HG03103 (cell line): ENCODE results near the gene PTPRU.

Source experiments
- ATAC-seq: cut with Tn5 transposase; IDR thresholded peaks from one replicate; pipeline ENCODE4 v1.9.1; 2021; ENCODE audit warnings: low read depth; ENCODE audit not compliant: unreplicated experiment

The PTPRU gene

DNA sequence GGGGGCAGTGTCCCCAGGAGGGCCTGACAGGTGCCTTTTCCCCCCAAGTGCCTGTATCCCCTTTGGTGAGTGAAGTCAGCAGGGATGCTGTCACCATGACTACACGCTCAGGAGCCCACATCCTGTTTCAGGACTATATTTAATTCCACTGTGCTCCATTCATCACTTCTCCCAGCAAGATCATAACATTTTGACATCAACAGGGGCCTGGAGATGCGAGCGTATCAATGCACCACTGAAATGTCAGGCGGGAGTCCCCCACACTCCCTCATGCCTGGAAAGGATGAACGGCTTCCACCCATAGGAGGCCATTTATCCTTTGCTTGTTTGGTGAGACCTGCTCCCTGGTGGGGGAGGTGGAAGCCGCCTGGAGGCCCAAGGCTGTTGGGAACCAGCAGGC lies 119.1 kb downstream of the PTPRU start:
- ATAC-seq: no peak

DNA sequence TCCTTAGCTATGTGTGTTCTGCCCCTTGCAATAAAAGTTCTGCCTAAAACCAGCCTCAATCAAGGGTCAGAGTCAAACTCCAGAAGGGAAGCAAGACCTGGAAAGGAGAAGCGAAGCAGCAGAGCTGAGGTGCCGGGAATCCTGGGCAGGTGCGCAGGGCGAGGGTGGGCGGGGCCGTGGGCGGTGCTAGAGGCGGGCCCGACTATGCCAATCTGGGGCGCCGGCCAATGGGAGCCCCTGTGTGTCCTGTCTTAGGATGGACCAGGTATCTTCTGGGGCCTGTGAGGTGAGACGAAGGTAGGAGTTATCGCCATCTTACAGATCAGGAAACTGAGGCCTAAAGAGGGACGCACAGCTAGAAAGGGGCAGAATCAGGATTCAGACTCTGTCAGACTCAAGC lies 120.3 kb downstream of the PTPRU start:
- no peak for ATAC-seq

DNA sequence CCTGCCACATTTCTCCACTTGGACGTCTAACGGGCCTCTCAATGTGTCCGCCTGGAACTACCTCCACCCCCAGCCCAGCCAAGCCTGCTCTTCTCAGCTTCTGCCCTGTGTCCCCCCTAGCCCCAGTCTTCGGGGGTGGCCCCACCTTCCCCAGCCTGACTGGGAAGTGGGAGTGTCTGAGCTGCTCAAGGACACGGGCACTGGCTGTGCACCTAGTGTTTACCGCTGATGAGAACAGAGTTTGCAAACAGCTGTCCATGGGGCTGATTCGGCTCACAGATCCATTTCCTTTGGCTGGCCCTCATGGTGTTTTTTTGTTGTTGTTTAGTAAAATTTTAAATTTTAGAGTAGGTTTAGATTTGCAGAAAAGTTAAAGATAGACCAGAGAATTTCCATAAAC lies 121.1 kb downstream of the PTPRU start:
- ATAC-seq: no peak

DNA sequence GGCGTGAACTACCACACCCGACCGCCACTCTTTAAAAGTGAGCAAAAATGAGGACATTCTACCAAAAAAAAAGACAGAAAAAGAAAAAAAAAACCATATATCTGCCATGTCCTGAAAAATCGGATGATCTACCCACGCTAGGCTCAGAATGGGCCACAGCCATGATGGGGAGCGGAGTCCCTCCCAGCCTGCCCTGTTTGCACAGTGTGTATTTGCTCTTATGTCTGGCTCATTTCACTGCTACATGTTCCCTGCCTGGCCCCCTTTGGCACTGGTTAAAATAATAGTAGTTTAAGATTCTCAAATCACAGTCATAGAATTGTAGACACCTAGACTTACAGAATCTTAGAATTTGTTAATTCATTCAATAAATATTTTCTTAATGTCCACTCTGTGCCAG lies 121.9 kb downstream of the PTPRU start:
- ATAC-seq: no peak

DNA sequence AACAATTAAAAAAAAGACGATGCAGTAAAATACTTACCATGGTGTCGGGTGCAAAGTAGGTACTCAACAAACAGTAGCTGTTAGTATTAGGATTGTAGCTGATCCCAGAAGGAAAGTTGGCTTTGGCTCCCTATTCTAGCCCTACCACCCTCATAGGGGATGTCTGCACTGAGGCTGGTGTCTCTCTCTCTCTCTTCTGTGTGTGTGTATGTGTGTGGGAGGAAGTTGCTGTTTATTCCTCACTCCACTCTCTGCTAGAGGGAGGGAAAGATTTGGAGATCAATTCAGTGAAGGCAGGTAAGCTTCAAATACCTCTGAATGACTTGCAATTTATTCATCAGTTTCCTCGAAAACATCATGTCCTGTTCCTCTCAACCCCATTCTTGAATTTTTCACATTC lies 124.4 kb downstream of the PTPRU start:
- no peak for ATAC-seq

DNA sequence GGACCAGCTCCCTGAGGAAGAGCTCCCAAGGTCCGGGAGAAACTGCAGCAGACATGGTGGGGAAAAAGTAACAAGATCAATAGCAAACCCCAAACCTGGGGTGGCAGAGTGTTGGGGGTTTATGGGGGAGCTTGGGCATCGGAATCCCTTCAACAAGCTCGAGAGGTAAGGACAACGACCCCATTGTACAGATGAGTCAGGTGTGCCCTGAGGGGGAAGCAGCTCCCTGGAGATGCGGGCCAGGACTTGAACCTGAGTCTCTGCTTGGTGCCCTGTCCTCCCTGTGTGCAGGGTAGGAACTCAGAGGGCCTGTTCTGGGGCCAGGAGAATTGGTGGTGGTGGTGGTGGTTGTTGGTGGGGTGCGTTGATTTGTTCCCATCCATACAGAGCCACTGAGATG lies 125.4 kb downstream of the PTPRU start:
- no peak for ATAC-seq

DNA sequence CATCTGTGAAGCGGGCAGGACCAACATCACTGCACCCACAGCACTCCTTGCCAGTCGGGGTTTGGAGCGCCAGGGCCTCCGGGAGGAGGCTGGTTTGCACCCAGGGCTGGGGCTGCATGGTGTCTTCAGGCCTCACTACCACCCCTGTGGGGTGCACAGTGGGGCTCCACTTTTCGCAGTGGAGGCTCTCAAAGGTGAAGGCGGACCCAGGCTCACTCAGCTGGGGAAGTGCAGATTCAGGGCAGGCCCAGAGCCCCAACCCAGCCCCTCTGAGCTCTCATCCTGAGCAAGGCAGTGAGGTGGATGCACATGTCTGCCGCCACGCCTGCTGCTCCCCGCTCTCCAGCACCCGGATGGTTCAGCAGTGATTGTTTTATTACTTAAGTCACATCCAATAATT lies 125.8 kb downstream of the PTPRU start:
- ATAC-seq: no peak

DNA sequence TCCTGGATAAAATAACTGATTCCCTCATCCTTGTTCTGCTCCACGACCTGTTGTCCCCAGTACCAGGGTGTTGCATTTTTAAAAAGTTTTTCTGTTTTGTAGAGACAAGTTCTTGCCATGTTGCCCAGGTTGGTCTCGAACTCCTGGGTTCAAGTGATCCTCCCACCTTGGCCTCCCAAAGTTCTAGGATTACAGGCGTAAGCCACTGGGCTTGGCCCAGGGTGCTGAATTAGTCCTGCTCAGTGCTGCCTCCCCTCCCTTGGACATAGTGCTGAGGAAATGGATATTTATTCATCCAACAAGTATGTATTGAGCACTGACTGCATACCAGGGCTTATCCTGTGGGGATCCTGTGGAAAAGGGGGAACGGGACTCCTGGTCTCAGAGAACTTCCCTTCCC lies 126.4 kb downstream of the PTPRU start:
- ATAC-seq: no peak

DNA sequence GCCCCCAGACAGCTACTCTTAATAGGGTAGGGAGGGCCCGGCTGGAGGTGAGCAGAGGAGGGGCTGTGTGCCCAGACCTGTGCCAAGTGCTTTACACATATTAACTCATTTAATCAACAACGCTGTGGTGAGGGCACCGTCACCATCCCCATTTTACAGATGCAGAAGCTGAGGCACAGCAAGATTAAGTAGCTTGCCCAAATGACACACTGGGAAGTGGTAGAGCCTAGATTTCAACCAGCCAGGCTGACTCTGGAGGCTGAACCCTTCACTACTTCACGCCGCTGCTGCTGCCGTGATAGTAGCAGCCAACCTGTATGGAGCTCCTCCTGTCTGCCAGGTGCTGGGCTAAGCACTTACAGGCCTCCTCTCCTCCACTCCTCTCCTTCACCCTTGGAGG lies 127.2 kb downstream of the PTPRU start:
- ATAC-seq: no peak

DNA sequence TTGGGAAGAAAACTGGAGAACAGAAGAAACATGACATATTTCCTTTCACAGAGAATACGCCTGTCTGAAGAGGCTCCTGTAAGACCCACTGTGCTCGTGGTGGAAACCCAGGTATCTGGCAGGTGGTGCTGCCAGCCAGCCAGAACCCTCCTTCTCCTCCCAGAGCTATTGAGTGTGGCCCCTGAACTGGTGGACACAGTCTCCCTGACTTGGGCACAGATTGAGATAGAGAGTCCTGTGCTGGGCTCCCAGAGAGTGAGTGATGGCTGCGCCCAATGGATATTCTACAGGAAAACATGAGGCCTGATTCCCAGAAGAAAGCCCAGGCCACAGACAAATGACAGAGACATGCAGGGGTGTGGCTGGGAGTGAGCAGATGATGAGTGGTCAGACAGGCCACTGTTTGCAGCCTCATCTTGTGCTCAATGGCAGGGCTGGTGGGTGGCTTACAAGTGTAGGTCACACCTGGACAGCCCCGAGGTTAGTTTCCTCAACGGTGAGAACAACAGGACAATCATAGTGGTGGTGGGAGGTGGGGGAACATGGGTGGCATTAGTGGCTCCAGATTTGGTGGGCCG lies 127.9 kb downstream of the PTPRU start:
- no peak for ATAC-seq

DNA sequence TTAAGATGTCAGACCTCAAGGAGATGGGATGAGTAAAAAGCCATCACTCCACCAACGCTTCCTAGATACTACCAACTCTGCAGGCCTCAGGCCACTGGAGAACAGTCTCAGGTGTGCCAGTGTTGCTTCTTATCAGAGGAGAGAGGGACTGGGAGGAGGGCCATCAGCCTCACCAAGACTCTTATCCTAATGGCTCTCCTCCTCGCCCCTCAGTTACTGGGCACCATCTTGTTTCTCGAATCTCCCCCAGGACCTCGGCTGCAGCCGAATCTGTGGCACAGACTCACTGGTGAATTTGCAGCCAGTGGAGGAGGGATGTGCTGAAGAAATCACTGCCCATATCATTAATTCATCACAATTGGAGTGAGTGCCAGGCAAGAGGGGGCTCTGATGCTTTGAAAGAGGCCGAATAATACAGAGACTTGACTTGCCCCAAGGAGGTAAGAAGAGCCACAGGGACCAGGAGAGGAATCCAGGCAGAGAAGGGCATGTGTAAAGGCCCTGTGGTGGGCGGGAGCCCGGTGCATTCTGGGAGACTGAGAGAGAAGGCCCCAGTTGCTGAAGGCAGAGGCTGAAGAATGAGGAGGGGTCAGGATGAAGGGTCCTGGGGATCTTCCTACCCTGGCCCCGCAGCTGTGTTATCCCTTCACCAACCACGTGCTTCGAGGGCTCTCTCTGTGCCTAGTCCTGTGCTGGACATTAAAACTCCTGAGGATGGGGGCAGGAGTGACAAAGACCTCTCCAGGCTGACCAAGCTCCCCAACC lies 129.8 kb downstream of the PTPRU start:
- ATAC-seq: no peak

DNA sequence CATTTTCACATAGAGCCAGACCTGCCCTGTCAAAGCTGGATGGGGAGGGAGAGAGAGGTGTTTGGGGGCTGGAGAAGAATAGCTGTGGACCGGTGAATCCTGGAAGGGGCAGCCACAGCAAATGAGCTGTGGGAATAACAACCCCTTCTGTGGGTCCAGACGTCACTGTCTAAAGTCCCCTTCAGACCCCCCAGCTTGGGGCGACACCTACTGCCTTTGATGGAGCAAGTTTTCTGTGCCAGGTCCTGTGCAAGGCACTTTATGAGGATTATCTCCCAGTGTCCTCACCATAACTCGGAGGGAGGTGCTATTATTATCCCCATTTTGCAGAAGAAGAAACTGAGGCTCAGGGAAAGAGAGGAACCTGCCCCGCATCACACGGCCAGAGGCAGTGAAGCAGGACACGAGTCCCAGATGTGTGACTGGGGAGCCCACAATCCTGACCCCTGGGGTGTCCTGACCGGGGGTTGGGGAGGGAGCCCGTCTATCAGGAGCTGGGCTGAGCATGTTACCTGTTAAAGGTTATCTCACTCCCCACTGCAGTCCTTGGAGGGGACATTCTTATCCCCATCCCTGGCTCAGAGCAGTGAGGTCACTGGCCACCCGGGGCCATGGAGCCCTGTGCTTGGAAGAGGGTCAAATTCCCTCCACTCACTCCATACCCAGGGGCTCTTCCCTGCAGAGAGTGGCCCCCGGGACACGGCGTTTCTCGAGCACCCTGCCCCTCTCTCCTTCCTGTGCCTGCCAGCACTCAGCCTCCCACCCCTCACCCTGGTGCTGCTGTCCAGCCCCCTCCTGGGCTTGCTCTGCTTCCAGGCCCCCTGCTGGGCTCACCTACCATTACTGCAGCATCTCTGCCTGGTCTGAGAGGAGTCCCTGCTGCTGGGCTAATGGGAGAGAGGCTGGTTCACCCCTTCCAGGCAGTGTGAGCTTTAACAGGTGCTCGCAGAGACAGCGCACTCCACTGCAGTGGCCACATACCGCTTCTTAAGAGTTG lies 132.9 kb downstream of the PTPRU start:
- ATAC-seq: no peak

DNA sequence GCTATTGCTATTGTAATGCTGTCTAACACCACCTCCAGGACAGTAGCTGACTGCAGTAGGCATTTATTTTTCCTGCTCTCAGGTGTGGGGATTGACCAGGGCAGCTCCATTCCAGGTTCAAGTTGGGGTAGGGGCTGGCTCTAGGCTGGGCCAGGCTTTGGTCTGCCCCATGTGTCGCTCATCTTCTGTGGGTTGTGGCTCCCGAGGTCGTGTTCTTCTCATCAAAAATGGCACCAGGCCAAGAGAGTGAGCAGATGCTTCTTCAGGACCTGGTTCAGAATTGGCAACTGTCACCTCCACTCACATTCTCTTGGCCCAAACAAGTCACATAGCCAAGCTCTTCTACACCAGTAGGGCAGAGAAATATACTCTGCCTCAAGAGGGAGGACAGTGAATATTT lies 133.7 kb downstream of the PTPRU start:
- ATAC-seq: no peak

DNA sequence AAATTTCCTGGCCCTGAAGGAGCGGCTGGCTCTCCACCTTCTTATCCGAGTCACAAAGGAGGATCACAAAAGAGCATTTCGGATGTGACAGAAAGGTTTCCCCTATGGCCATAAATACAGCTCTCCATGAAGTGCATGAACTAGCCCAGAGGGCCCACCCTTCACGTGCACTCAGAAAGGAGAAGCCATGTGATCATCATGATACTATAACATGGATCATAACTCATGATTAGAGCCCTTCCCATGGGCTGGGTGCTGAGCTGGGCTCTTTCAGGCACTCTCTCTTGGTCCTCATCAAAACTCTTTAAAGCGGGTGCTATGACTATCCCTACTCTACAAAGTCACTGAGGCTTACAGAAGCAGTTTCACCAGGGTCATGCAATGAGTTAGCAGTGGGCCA lies 135.0 kb downstream of the PTPRU start:
- ATAC-seq: no peak

DNA sequence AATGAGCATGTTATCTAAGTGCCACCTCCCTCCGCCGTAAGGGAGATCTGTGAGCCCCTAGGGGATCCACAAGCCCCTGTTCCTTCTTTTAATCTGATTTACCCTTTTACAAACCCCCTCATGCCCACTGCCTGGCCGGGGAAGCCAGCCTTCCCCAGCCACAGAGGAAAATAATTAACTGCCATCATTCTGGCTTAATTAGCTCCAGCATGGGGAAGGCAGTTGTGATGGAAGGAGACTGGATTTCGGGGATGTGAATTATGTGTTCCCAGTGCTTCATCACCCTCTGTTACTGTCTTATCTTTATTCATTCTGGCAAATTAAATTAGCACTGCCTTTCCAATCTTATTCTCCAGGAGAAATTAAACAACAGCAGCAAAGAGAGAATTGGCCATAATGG lies 135.8 kb downstream of the PTPRU start:
- ATAC-seq: no peak
